Measurements from ENCODE around the gene DCLK3. TPM values are rescaled to one million over a fixed set of nuclear protein-coding genes. Genes with fewer than 3 reads are reported as not detected.
A peak's percentile ranks its signal among the peaks of the same experiment; 100 is the strongest.

Gene DCLK3
- total RNA-seq, 1 experiment from 2014 or later: not detected

DNA sequence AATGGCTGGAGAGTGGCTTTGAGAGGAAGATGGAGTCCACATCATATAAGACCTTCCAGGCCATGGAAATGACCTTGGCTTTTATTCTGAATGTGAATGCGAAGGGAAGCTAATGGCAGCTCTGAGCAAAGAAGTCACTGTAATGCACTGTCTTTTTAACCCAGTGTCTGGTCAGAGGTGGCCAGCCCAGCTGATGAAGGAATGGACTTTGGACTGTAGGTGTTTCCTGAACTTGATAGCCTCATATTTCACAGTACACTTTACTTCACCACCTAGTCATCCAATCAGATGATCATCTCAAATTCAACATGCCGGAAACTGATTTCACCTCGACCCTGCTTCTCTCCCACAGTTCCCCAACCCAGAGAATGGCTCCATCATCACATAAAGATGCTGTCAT lies 33.4 kb downstream of the DCLK3 start:
- H3K27ac ChIP-seq (ENCODE audit: low read length): no peak overlapping the region
- H3K4me1 ChIP-seq (ENCODE audit: control insufficient read depth, insufficient read depth, low read length): no peaks in the 10 kb centered on the region
- DNase-seq (ENCODE audit: low read depth, low spot score) (no peak), ATAC-seq (no peak)
- H3K27me3 ChIP-seq (ENCODE audit: control insufficient read depth, insufficient read depth, low read length): no peaks in the 10 kb centered on the region
- intact Hi-C loops (cut with micrococcal nuclease; ENCODE audit: unreplicated experiment): no loop called here
- no peaks in the 10 kb centered on the region for H3K9me3 ChIP-seq (ENCODE audit: control insufficient read depth, insufficient read depth, low read depth, low read length)
- ChIA-PET POLR2A (no interaction called here), CTCF (no interaction called here)
- in situ Hi-C loops (cut with HindIII; ENCODE audit: low pct_unique_long_range_greater_than_20kb, low sequenced_read_pairs): no loop called here
- no peak for TF ChIP-seq TCF7L2 (IDR thresholded peaks at IDR 0.05; ENCODE audit: low read depth, low read length)
- no peaks in the 10 kb centered on the region for H3K36me3 ChIP-seq (ENCODE audit: control insufficient read depth, insufficient read depth, low read length)
- BruUV-seq (replicated peaks): no TSS peak
- no peak overlapping the region for H3K4me3 ChIP-seq (ENCODE audit: low read depth in 2 of 2, low read length in 2 of 2)

DNA sequence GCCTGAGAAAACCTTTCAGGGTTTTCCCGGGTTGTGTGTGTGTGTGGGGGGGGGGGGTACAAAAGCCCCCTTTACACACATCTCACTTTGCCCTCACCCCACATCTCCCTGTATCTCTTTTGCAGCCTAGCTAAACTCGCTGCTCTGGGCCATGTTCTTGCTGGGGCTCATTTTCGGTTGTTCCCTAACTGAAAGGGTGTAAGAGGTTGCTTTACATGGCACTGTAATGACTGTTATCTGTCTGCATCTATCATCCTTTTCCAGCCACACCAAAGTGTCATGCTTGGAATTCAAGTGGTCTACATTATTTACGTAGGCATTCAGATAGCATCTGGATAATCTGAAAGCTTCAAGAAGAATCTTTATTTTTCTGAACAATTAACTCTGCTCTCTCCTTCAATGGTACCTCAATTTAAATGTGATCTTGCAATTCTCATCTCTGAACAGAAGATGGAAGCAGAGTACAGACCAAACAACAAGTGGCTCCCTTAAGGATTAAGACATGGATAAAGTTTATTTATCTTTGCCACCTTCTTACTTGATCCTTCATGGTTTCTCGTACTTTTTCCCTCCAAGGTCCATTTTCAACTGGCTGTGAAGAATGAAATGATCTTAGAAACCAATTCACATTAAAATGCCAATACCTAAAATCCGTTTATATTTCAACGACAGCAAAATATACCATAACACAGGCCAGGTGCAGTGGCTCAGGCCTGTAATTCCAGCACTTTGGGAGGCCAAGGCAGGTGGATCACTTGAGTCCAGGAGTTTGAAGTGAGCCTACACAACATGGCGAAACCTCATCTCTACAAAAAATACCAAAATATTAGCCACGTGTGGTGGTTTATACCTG lies 34.9 kb downstream of the DCLK3 start:
- Histone ChIP-seq H3K4me3 (ENCODE audit: low read depth in 2 of 2, low read length in 2 of 2) (no peak overlapping the region), H3K36me3 (ENCODE audit: control insufficient read depth, insufficient read depth, low read length) (no peaks in the 10 kb centered on the region), H3K27me3 (ENCODE audit: control insufficient read depth, insufficient read depth, low read length) (no peaks in the 10 kb centered on the region), H3K9me3 (ENCODE audit: control insufficient read depth, insufficient read depth, low read depth, low read length) (no peaks in the 10 kb centered on the region), H3K27ac (ENCODE audit: low read length) (no peak overlapping the region), H3K4me1 (ENCODE audit: control insufficient read depth, insufficient read depth, low read length) (no peaks in the 10 kb centered on the region)
- ChIA-PET POLR2A (no interaction called here), CTCF (interaction anchor here (0.6 kb wide), 1 partner anchor 19 kb away, joined by 3 read pairs; no protein-coding TSS in a partner anchor)
- ATAC-seq (peak; percentile 76; the same call in 1 of the 2 replicates), DNase-seq (ENCODE audit: low read depth, low spot score) (peak; percentile 27)
- no peak for TF ChIP-seq TCF7L2 (IDR thresholded peaks at IDR 0.05; ENCODE audit: low read depth, low read length)
- TF ChIP-seq, protein P1, sequence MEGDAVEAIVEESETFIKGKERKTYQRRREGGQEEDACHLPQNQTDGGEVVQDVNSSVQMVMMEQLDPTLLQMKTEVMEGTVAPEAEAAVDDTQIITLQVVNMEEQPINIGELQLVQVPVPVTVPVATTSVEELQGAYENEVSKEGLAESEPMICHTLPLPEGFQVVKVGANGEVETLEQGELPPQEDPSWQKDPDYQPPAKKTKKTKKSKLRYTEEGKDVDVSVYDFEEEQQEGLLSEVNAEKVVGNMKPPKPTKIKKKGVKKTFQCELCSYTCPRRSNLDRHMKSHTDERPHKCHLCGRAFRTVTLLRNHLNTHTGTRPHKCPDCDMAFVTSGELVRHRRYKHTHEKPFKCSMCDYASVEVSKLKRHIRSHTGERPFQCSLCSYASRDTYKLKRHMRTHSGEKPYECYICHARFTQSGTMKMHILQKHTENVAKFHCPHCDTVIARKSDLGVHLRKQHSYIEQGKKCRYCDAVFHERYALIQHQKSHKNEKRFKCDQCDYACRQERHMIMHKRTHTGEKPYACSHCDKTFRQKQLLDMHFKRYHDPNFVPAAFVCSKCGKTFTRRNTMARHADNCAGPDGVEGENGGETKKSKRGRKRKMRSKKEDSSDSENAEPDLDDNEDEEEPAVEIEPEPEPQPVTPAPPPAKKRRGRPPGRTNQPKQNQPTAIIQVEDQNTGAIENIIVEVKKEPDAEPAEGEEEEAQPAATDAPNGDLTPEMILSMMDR (IDR thresholded peaks at IDR 0.05): peak; percentile 69
- no TSS peak for BruUV-seq (replicated peaks)
- intact Hi-C loops (cut with micrococcal nuclease; ENCODE audit: unreplicated experiment): loop anchor here (1.0 to 5.0 kb wide), 2 partner anchors 140 to 228 kb away; no protein-coding TSS in a partner anchor
- in situ Hi-C loops (cut with HindIII; ENCODE audit: low pct_unique_long_range_greater_than_20kb, low sequenced_read_pairs): no loop called here

- in situ Hi-C loops (cut with HindIII; ENCODE audit: low pct_unique_long_range_greater_than_20kb, low sequenced_read_pairs): no loop called here
- no peak overlapping the region for H3K4me3 ChIP-seq (ENCODE audit: low read depth in 2 of 2, low read length in 2 of 2)
- ChIA-PET POLR2A (no interaction called here), CTCF (no interaction called here)
- DNase-seq (ENCODE audit: low read depth, low spot score) (no peak), ATAC-seq (no peak)
- no peaks in the 10 kb centered on the region for H3K36me3 ChIP-seq (ENCODE audit: control insufficient read depth, insufficient read depth, low read length)
- no TSS peak for BruUV-seq (replicated peaks)
- TF ChIP-seq REST (IDR thresholded peaks at IDR 0.05; ENCODE audit: insufficient read depth in 1 of 2, low read depth in 2 of 2, low read length in 1 of 2): no peak
- no peak for TF ChIP-seq SIN3A (IDR thresholded peaks at IDR 0.05; ENCODE audit: borderline replicate concordance, insufficient read depth, low read depth, low read length)
- TF ChIP-seq TCF7L2 (IDR thresholded peaks at IDR 0.05; ENCODE audit: low read depth, low read length): no peak
- TF ChIP-seq POLR2AphosphoS5 (IDR thresholded peaks at IDR 0.05; ENCODE audit: low read depth, low read length): no peak
- TF ChIP-seq, protein P1 (IDR thresholded peaks at IDR 0.05): no peak
- intact Hi-C loops (cut with micrococcal nuclease; ENCODE audit: unreplicated experiment): no loop called here
- no peaks in the 10 kb centered on the region for H3K9me3 ChIP-seq (ENCODE audit: control insufficient read depth, insufficient read depth, low read depth, low read length)
- no peak overlapping the region for H3K27ac ChIP-seq (ENCODE audit: low read length)
- H3K4me1 ChIP-seq (ENCODE audit: control insufficient read depth, insufficient read depth, low read length): no peaks in the 10 kb centered on the region
- no peaks in the 10 kb centered on the region for H3K27me3 ChIP-seq (ENCODE audit: control insufficient read depth, insufficient read depth, low read length)
Measured at GRCh38 chr3:36714343-36715086, 49.8 kb downstream of the DCLK3 start.
